ENCODE measurements around the gene PSMB7.

The PSMB7 gene

DNA sequence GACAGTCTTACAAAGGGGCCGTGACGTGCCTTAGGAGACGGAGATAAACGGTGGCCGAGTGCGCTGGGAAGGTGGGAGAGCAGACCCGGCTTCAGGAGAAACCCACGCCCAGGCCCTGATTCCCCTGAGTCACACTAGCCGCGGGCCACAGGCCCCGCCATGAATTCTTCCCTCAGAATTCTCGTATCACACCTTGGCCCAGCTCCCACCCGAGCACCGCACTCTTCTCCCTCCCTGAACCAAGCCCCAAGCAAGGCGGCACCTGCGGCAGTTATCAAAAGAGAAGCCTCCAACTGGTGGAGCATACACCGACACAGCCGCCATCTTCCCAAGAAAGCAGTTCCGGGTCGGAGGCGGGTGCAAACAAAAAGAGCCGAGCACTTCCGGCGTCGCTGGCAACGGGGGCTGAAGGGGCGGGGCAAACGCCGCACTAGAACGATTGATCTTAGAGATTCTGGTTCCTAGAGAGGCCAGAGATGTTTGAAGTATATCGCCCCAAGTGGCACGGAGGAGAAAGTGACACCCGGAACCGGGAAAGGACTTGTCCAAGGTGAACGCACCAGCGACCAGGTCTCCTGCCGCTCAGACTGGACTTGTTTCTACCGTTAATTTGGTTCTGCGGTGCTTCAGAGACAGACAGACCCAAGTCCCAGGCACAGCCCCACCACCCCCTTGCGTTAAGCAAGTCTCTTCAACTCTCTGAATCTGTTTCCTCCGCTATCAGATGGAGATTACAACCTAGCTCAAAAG lies at the start of gene PSMB7:
Gene PSMB7 (minus strand): TSS at position 341 of the 750 bp plus-strand sequence. CDS start 17 bp downstream, at position 324.
- peak; percentile 98 for DNase-seq

DNA sequence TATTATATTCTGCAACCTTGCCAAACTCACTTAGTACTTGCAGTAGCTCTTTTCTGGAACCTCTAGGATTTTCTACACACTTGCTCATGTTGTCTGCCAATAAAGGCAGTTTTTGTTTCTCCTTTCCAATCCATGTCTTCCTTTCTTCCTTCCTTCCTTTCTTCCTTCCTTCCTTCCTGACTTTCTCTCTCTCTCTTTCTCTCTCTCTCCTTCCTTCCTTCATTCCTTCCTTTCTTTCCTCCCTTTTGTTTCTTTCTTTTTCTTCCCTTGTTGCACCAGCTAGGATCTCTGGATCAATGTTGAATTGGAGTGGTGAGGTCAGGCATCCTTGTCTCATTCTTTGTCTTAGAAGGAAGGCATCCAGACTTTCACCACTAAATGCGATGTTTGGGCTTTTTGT lies 47.5 kb upstream of the PSMB7 start:
- no peak for DNase-seq

DNA sequence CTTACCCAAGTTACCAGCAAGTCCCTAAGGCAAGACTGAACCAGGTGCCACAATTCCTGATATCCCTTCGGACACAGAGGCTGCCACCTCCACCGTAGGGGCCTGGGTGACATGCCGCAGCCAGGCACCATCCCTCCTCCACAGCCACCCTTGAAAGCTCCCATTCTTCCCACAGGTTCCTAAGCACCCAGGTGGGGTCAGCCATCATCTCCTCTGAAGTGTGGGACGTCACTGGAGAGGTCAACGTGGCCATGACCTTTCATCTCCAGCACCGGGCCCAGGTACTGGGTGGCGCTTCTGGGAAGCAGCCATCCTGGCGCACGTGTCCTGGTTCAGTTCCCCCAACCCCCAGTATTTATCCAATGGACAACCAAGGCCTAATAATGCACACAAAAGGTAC lies 43.2 kb upstream of the PSMB7 start:
- no peak for DNase-seq

DNA sequence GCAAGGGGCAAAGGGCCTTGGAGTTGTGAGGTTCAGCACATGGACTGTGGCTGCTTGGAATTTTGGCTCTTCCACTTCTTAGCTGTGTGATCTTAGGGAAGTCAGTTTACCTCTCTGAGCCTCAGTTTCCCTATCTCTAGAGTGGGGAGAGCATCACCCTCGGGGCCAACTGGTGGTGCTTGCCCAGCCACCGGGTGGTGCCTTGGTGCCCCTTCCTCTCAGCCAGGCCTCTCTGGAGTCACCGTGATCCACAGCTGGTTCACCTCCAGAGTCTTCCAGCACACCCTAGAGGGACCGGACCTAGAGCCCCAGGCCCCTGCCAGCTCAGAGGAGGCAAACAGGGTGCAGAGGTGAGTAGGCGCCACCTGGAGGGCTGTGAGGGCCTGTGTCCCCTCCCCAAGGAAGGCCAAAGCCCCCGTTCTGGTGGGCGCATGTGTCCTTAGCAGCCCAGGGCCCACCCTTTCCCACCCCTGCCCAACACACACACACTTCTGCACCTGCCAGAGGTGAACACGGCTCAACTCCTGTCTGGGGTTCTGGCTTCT lies 42.7 kb upstream of the PSMB7 start:
- no peak for DNase-seq

DNA sequence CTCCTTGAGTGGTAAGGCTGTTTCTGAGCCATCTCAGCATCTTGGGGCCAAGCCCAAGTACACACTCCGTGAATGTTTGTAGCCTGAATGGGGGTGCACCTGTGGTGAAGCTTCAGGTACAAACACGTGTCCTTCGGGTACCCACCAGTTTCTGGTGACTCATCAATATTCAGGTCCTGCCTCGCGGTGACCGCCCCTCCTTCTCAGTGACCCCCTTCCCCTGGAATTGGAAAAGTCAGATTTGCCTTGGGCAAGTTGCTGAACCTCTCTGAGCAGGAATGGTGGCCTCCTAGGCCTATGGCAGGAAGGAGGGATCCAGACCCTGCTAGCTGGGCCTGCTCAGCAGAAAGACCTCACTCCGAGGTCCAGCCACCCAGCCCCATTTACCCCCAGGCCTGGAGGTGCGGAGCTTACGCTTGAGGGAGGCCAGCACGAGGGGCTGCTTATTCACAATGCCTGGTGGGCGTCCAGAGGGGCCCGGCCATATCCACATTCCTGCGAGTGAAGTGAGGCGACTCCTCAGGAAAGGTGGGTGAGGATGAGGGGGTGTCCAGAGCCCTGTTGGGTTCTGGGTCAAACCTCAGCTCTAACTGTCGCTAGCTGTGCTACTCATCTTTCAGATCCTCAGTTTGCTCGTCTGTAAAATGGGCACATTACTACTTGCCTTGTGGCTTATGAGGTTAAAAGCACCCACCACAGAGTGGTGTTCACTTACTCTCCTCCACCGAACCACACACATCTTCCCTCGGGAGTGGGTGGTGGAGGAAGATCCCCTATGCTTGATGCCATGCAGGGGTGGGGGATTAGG lies 42.0 kb upstream of the PSMB7 start:
- DNase-seq = no peak

DNA sequence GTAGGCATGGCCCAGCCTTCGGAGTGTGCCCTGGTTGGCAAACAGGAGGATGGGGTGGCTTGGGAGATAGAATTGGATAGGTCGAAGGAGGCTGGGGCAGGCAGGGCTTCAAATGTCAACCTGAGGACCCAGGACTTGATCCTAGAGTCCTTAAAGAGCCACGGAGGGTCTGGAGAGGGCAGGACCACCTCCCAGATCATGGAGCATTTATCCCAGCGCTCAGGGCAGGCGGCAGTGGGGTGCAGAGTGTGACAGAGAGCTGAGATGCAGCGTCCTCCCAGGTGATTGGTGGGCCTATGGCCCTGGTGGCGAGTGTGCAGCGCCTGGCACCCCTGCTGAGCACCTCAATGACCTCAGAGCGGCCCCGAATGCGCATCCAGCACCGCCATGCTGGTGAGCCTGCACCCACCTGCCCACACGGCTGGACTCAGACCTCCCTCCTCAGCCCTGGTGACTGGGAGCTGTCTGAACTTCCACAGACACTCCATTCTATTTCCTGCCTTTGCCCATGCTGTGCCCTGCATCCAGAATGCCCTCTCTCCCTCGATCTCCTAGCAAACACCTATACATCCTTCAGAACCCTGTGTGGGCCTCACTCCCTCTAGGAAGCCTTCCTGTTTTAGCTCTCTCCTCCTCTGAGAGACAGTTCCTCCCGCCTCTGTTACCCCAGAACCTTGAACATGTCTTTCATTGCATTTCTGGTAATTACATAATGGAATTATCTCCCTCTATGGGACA lies 41.3 kb upstream of the PSMB7 start:
- no peak for DNase-seq

DNA sequence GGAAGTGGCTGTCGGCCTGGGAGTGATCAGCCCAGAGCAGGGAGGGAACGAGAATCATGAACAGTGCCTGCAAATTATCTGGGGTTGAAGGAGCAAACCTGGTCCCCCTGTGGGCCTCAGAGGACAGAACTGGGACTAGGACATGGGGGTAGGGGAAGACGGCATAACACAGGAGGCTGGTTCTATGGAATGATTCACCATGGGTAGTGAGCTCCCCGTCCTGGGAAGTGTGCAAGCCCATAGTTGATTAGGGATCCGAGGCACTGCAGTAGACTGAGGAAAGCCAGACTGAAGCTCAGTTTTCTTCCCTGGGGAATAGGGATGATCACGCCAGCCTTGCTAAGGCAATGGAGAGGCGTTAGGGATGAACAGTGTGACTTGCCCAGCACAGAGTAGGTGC lies 40.6 kb upstream of the PSMB7 start:
- no peak for DNase-seq

DNA sequence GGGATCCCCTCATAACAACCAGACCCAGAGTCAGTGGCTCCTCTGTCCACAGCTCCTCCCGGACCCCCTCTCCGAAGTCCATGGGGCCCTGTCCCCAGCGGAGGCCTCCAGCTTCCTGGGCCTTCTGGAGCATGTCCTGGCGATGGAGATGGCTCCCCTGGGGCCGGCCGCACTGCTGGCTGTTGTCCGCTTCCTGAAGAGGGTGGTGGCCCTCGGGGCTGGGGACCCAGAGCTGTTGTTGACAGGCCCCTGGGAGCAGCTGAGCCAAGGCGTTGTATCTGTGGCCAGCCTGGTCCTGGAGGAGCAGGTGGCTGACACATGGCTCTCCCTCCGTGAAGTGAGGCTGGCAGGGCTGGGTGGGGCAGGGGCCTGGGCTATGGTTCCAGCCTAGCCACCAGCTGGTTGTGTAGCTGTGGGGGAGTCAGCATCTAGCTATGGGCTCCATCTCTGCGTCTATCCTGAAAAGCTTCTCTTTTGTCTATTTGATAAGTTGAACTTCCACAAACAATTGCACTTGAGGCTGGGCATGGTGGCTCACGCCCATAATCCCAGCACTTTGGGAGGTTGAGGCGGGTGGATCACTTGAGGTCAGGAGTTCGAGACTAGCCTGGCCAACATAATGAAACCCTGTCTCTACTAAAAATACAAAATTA lies 39.7 kb upstream of the PSMB7 start:
- no peak for DNase-seq

DNA sequence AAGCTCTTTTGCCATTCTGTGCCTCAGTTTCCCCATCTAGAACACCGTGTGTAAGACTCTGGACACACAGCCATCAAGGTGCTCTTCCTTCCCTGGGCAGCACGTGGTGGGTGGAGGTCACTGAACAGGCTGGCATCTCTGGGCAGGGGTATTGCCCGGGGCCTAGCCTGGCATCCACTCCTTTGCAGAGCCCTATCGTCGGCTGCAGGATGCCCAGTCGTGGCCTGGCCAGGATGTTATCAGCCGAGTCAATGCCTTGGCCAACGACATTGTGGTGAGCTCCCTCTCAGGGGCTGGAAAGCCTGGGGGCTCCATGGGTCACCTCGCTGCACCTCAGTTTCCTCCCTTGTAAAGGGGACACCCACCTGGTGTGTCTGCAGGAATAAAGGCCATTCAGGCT lies 39.1 kb upstream of the PSMB7 start:
- DNase-seq = no peak

DNA sequence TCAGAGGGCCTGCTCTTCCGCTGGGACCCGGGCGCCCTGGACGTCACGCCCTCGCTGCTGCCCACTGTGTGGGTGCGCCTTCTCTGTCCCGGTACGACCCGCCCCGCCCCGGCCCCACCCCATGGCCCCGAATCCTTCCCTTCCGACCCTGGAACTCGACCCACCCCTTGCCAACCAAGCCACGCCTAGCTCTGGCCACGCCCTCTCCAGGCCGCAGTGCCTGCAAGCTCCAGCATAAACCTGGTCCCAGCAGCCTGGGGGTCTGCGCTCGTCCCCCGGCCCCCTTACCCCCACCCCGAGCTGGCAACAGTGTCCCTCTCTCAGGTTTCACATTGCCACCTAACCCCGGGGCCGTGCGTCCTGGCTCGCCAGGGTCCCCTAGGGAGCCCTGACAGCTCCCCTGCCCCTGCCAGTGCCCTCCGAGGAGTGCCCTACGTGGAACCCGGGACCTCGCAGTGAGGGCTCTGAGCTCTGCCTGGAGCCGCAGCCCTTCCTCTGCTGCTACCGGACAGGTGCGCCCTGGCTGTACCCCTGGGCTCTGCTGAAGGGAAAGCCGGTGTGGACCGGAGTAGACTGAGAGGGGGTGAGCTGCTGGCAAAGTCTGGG lies 38.4 kb upstream of the PSMB7 start:
- no peak for DNase-seq

DNA sequence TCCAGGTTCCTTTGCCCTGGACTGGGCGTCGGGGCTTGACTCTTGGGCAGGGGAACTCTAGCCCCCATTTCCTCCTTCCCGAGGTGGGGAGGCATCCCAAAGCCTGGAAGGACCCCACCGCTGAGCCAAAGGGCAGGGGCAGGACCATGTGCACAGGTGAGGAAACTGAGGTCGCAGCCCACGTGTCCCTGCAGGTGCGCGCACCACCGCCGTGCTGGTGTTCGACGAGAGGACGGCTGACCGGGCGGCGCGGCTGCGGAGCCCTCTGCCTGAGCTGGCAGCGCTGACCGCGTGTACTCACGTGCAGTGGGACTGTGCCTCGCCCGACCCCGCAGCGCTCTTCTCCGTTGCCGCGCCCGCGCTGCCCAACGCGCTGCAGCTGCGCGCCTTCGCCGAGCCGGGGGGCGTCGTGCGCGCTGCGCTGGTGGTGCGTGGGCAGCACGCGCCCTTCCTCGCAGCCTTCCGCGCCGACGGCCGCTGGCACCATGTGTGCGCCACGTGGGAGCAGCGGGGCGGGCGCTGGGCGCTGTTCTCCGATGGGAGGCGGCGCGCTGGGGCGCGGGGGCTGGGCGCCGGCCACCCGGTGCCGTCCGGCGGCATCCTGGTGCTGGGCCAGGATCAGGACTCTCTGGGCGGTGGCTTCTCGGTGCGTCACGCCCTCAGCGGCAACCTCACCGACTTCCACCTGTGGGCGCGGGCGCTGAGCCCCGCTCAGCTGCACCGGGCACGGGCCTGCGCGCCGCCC lies 37.8 kb upstream of the PSMB7 start:
- DNase-seq = no peak

DNA sequence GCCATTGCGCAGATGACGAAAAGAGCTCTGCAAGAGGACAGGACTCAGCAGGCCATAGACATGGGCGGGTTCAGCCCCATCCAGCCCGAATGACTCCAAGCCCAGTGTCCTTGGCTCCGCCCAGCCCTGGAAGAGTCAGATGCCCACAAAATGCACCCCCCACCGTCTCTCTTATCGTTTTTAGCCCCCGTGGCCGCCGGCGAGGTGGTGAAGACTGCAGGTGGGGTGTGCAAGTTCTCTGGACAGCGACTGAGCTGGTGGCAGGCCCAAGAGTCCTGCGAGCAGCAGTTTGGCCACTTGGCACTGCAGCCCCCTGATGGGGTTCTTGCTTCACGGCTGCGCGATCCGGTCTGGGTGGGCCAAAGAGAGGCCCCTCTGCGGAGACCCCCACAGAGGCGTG lies 37.1 kb upstream of the PSMB7 start:
- DNase-seq = no peak

DNA sequence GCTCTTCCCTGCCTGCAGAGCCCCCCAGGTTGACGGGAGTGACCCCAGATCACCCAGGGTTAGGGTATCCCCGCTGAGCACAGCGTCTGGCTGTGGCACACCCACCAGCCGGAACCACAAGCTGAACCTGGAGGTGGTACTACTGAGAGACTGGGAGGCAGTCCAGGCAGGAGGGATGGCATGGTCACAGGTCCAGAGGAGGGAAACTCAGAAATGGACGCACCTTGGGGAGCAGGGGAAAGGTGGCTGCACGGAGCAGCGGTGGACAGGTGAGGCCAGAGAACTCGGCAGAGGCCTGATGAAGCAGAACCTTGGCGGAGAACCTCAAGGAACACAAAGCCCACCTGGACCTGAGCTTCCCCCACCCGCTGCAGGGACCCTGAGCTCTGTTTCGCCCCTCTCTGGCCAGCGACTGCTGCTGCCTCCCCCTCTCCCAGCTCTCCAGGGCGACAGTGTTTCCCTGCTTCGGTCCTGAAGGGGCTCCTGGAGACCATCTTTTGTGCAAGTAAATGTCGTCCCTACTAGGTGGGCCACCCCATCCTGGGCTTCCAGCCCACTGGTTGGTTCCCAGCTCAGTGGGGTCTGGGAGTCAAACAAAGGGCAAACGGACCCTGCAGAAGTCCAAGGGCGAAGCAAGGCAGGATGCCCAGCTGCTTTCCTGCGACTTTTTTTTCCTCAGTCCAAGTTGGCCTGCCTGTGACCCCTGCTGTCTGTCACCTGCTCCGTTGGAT lies 35.9 kb upstream of the PSMB7 start:
- DNase-seq = no peak

DNA sequence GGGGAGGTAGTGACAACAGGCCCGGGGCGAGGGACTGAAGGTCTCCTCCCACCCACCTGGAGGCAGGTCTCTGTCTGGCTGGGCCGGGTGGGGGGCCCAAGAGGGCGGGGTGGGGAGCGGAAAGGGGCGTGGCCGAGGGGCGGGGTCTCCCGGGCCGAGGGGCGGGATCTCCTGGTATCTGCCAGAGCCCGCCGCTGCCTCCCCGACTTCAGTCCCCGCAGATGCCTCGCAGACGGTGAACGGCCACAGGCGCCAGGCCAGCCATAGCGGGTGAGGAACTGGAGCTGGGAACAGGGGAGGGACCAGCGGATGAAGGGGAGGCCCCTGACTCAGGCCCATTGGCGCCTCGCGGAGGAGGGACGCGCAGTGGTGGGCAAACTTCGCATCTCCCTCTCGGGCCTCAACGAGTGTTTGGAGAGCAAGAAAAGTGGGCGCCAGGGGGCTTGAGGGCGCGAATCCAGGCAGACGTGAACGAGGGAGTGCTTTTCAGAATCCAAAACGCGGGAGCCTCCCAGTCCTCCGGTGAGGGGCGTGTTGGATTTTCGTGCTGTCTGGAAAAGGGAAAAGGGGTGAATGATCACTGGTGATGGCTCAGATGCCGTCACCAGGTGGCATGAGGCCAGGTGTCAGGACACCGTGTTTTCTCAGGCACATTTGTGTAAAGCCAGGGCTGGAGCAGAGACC lies 35.1 kb upstream of the PSMB7 start, which contains the start of gene ADGRD2:
Gene ADGRD2 (plus strand): TSS at position 211 of the 684 bp plus-strand sequence. CDS start 1,216 bp downstream, outside the sequence.
- peak; percentile 33 for DNase-seq

DNA sequence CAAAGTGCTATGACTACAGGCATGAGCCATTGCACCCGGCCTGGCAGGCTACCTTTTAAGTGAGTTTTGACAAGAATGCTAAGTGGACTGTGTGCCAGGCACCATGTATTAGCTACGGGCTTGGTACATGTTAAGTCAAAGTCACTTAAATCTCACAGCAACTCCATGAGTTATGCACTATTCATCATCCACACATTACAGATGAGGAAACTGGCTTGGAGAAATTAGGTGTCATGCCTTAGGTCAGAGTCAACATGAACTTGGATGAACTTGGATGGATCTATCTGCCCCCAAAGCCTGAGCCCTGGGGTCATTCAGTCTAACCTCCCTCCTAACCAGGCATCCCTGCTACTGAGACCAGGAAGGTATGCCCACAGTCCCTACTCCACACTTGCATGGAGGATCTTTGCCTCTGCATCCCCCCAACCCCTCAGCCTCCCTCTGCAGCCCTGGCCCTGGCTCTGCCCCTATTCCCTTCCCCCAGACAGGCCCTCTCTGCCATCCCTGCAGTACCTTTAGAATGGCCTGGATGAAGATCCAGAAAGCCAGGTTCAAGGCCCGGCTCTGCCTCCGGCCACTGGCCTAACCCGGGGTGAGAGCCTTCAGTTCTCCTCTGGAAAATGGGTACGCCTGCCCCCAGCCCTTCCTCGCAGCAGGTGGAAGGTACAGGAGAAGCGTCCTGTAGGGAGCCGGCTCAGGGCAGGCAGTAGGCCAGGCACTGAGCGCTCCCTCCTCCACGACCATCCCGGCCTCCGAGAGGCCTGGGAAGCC lies 34.3 kb upstream of the PSMB7 start:
- DNase-seq = no peak

DNA sequence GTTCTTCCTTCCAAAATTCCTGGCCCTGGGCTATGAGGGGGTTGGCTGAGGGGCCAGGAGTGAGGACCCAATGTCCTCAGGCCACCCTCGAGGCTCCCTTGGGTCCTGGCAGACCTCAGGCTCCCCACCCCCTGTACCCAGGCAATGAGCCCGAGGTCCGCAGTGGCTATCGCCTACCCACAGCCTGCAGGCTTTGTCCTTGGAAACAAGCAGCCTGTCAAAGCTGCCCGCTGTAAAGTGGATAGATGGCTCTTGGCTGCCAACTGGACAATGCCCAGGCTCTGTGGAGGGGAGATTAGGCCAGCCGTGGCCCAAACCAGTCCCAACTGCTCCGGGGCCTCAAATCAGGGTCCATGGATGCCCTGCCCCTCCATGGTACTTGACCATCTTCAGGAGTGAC lies 32.8 kb upstream of the PSMB7 start:
- no peak for DNase-seq

DNA sequence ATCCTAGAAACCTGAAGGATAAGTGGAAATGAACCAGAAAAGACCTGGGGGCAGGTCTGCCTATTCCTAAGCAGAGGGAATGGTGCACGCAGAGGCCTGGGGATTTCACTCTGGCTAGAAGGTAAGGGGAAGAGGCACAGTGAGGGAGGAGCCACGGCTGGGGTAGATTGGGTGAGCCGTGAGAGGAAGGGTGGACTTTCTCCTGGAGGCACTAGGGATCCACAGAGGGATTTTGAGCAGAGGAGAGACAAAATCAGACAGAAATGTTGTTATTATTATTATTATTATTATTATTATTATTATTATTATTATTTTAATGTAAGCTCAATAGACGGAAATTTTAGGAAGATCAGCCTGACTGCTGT lies 32.0 kb upstream of the PSMB7 start:
- no peak for DNase-seq

DNA sequence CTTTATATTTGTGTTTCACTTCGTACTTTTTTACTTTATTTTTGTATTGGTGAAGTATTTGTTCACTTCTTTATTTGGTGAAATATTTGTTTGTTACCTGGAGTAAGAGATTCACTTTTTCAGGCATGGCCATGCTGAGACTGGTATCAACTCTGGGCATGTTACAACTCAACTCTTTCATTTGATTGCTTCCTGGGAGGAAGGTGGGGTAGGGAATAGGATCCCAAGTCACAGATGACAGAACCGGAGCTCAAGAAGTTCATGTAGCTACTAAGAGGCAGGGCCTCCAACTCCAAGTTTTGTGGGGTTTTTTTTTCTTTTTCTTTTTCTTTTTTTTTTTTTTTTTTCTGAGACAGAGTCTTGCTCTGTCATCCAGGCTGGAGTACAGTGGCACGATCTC lies 28.9 kb upstream of the PSMB7 start:
- DNase-seq = no peak

DNA sequence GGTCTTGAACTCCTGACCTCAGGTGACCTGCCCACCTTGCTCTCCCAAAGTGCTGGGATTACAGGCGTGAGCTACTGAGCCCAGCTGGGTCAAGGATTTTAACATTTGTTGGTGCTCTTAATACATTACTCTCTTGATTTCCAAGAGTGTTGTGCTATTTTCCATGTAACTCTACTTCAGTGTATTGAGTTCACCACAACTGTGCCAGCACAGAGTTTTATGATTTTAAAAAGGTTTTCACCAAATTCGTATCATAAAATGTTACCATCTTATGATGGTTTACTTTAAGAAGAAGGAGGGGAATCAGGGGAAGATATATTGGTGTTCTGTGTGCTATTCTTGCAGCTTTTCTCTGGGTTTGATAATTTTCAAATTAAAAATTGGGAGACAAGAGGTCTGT lies 28.4 kb upstream of the PSMB7 start:
- no peak for DNase-seq
